ENCODE measurements around the gene OSBPL1A.

- TF ChIP-seq SUZ12 (IDR thresholded peaks at IDR 0.05) (no peak), ZNF384 (IDR thresholded peaks at IDR 0.05) (no peak), CTBP1 (IDR thresholded peaks at IDR 0.05; ENCODE audit: borderline replicate concordance) (no peak), BHLHE40 (IDR thresholded peaks at IDR 0.05; ENCODE audit: borderline replicate concordance) (no peak), FOXK2 (IDR thresholded peaks at IDR 0.05) (no peak), TARDBP (IDR thresholded peaks at IDR 0.05) (no peak), FOXA1 (IDR thresholded peaks at IDR 0.05) (no peak), ELF4 (IDR thresholded peaks at IDR 0.05) (no peak), L3MBTL2 (conservative IDR thresholded peaks at IDR 0.05) (no peak)
Measured at GRCh38 chr18:24201699-24202687, 195.6 kb downstream of the OSBPL1A start.
